Measurements from ENCODE around the gene KIF19.
A peak's percentile ranks its signal among the peaks of the same experiment; 100 is the strongest.

Gene KIF19

GRCh38 chr17:74342224-74342623 is 16.2 kb downstream of the KIF19 start:
- no peak for DNase-seq

- no peak for DNase-seq
Measured at GRCh38 chr17:74343121-74343520, 17.1 kb downstream of the KIF19 start.

- DNase-seq: no peak
Measured at GRCh38 chr17:74343526-74344284, 17.7 kb downstream of the KIF19 start.

- DNase-seq: no peak
Measured at GRCh38 chr17:74344658-74345057, 18.6 kb downstream of the KIF19 start.

GRCh38 chr17:74345433-74346241 is 19.6 kb downstream of the KIF19 start:
- DNase-seq: no peak

GRCh38 chr17:74347646-74348045 is 21.6 kb downstream of the KIF19 start:
- no peak for DNase-seq

GRCh38 chr17:74349120-74349519 is 23.1 kb downstream of the KIF19 start:
- DNase-seq: no peak

- no peak for DNase-seq
Measured at GRCh38 chr17:74350486-74350885, 24.5 kb downstream of the KIF19 start.

- DNase-seq: no peak
Measured at GRCh38 chr17:74351552-74352210, 25.7 kb downstream of the KIF19 start.

- no peak for DNase-seq
Measured at GRCh38 chr17:74353446-74354060, 27.5 kb downstream of the KIF19 start.

GRCh38 chr17:74354123-74354522 is 28.1 kb downstream of the KIF19 start:
- no peak for DNase-seq

GRCh38 chr17:74354561-74354960 is 28.5 kb downstream of the KIF19 start:
- DNase-seq: no peak

GRCh38 chr17:74355065-74355464 is 29.0 kb downstream of the KIF19 start:
- DNase-seq: no peak

- no peak for DNase-seq
Measured at GRCh38 chr17:74356646-74357465, 30.8 kb downstream of the KIF19 start.

- no peak for DNase-seq
Measured at GRCh38 chr17:74357466-74357809, 31.4 kb downstream of the KIF19 start.

- DNase-seq: no peak
Measured at GRCh38 chr17:74358697-74359096, 32.7 kb downstream of the KIF19 start.

- no peak for DNase-seq
Measured at GRCh38 chr17:74359916-74360315, 33.9 kb downstream of the KIF19 start.

- no peak for DNase-seq
Measured at GRCh38 chr17:74360899-74361229, 34.8 kb downstream of the KIF19 start.

- DNase-seq: peak in 1 of 2 experiments; percentile 12
Measured at GRCh38 chr17:74361230-74362068, 35.4 kb downstream of the KIF19 start, which contains the start of gene BTBD17. Gene BTBD17 (minus strand): TSS chr17:74361868. CDS start chr17:74361819, 49 bp downstream.

GRCh38 chr17:74362069-74362405 is 36.0 kb downstream of the KIF19 start:
- DNase-seq: no peak

GRCh38 chr17:74362810-74363498 is 36.9 kb downstream of the KIF19 start:
- DNase-seq: no peak
